Stimulated activated CD8-positive, alpha-beta memory T cell treated with anti-CD3 and anti-CD28 coated beads, Interleukin-12 subunit alpha, Interleukin-12 subunit beta, amount 100 ng/mL, for 4 hours (primary cell): ENCODE measurements around the gene PSEN2.

ENCODE experiments used
- DNase-seq: peaks from one replicate; pipeline ENCODE4 v3.0.0-alpha.2; 2020; ENCODE audit warnings: low read depth

Gene PSEN2

GRCh38 chr1:226865590-226865989, 4.8 kb upstream of the PSEN2 start:
- no peak for DNase-seq

DNA sequence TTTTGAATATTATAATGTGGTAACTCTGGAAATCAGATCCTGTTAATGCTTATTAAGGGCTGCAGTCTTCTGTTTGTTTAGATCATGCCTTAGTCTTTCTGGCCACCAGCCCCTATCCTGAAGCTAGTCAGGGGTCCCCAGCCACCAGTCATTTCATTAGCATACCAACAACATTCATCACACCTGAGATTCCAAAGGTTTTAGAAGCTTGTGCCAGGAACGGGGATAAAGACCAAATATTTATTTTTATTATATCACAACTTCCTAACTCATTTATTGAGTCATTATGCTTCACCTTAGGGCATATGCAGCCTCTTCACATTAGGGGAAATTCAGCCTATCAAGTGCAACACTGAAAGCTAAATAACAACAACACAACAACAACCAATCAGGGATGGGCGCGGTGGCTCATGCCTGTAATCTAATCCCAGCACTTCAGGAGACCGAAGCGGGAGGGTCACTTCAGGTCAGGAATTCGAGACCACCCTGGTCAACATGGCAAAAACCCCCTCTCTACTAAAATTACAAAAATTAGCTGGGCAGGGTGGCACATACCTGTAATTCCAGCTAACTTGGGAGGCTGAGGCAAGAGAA, 2.9 kb upstream of the PSEN2 start:
- DNase-seq = no peak

DNA sequence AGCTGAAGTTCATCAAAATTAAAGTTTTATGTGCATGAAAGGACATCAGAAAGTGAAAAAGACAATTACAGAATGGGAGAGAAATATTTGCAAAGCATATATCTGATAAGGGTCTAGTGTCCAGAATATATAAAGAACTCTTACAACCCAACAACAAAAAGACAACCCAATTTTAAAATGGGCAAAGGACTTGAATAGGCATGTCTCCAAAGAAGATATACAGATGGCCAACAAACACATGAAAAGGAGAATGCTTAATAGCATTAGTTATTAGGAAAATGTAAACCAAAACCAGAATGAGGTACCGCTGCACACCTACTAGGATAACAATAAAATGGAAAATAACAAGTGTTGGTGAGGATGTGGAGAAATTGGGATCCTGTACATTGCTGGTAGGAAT, 1.7 kb upstream of the PSEN2 start:
- no peak for DNase-seq

GRCh38 chr1:226870026-226870400, 403 bp upstream of the PSEN2 start:
- DNase-seq = no peak

GRCh38 chr1:226871636-226872327, 1.4 kb downstream of the PSEN2 start:
- DNase-seq = no peak

DNA sequence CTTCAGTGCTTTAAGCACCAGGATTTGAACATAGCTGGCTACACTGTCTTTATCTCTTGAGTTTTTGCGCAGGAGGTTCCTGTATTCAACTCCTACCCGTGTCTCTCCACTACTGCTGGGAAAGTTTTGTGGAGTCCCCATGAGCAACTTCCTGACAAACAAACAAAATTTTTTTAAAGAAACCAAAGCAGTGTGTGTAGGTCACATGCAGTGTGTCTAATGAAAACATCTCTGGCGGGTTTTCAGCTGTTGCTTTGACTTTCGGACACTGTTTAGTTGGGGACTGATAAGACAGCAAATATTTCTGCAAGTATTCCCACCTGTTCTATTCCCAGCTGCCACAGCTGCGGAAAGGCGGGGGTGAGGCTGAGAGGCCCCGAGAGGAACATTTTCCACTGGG, 2.0 kb downstream of the PSEN2 start:
- no peak for DNase-seq

- DNase-seq = no peak
Observed at GRCh38 chr1:226873771-226874578, 3.6 kb downstream of the PSEN2 start.

- no peak for DNase-seq
Observed at GRCh38 chr1:226874579-226875425, 4.4 kb downstream of the PSEN2 start.

DNA sequence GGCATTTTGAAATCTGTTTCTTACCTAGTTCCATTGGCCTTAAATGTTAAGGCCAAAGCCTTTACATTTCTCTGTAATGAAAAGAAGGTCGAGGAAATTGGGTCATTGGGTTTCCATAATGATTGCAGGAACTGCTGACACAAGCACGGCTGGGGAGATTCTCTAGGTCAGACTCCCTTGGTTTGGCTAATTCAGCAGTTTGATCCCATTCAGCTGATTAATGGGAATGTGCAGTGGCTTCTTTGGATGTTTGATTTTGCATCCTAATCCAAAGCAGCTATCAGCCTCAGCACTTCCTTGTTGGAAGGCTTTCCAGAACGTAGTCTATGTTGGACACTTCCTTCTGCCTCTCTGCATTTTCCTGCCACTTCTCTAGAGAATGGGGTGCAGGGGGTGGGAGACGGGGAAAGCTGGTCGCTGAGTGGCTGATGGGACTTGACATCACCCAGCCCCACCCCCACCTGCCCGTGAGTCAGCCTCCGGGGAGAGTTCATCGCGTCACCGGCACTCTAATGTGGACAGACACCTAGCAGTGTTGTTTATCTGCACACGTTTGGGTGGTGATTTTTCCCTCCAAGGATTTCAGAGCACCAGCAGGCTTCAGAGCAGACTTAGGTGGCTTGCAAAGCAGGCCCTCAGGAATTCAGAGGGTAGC, 5.4 kb downstream of the PSEN2 start:
- DNase-seq = no peak

DNA sequence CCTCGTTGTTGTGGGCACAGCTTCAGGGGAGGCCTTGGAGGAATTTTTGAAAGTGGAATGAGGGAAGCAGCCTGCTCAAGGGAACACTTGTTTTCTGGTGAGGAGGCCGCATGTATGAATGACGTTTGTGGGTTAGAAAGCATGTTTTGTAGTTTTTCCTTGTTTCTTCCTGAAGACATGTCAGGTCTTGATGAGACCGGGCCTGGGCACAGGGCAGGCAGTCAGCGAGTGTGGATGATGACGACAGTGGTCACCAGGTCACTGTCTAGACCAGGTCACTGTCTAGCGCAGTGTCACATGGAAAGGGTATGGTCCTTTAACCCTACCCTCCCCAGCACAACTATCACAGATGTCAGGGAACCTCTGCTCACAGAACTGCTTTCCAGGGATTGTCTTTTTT, 7.3 kb downstream of the PSEN2 start:
- DNase-seq = no peak

GRCh38 chr1:226880372-226881287, 10.2 kb downstream of the PSEN2 start:
- no peak for DNase-seq

- no peak for DNase-seq
Observed at GRCh38 chr1:226881515-226882185, 11.2 kb downstream of the PSEN2 start.

- no peak for DNase-seq
Observed at GRCh38 chr1:226882187-226882586, 11.8 kb downstream of the PSEN2 start.

- DNase-seq = peak; percentile 5
Observed at GRCh38 chr1:226882631-226883409, 12.4 kb downstream of the PSEN2 start.

GRCh38 chr1:226883630-226884029, 13.2 kb downstream of the PSEN2 start:
- no peak for DNase-seq

DNA sequence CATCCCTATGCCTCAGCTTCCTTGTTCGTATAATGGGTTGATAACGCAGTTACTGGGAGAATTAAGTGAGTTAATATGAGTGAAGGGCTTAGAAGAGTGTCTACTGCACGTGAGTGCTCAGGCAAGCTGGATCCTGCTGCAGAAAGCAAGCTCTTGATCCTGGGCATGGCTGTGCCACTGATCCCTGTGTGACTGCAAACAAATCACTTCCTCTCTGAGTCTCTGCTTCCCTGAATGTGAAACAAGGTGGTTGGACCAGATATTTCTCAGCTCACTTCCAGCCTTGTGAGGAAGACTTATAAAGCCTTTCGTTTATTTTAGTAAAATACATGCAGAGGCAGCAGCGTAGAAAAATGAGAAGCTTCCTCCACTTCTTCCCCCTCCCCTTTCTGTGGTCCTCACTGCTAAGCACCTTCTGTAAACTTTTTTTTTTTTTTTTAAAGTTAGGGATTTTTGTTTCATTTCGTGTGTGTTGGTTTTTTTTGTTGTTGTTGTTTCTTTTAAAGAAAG, 13.8 kb downstream of the PSEN2 start:
- no peak for DNase-seq

GRCh38 chr1:226884966-226885820, 14.8 kb downstream of the PSEN2 start:
- no peak for DNase-seq
